MCF 10A (cell line): Measurements from ENCODE around the gene IGFBP1. TPM values are rescaled to one million over a fixed set of nuclear protein-coding genes. Genes with fewer than 3 reads are reported as not detected.

Experiments used
- BruUV-seq: library from RNA; stranded (reverse); fragments of 400-500 nt; replicated peaks from 2 replicates; lab custom pipeline; 2021; lab: Mats Ljungman, UMichigan
- CTCF ChIA-PET: fragments of 300-600 bp; sonication (Branson Sonifier 250); formaldehyde crosslinking; extraction: SDS; loops from one replicate; lab custom pipeline; 2021; ENCODE audit warnings: antibody characterized with exemption, inconsistent platforms; lab: Yijun Ruan, JAX
- POLR2A ChIA-PET: fragments of 300-600, 350-650 bp; sonication (Branson Sonifier 250); formaldehyde crosslinking; extraction: SDS; loops from one replicate; lab custom pipeline; 2020; ENCODE audit warnings: antibody characterized with exemption, inconsistent platforms; lab: Yijun Ruan, JAX
- DNase-seq: peaks from one replicate; pipeline ENCODE4 v3.0.0-alpha.2; 2018; ENCODE audit not compliant: unreplicated experiment
- H3K27ac Mint-ChIP-seq: one replicate; pipeline ENCODE4 v1.8.0; 2022; ENCODE audit warnings: mild to moderate bottlenecking, low read depth, mixed read lengths; ENCODE audit not compliant: unreplicated experiment
- H3K27me3 Mint-ChIP-seq: one replicate; pipeline ENCODE4 v1.8.0; 2022; ENCODE audit warnings: mixed read lengths; ENCODE audit not compliant: insufficient read depth, unreplicated experiment
- H3K36me3 Mint-ChIP-seq: one replicate; pipeline ENCODE4 v1.8.0; 2022; ENCODE audit warnings: mild to moderate bottlenecking, moderate library complexity, mixed read lengths; ENCODE audit not compliant: insufficient read depth, unreplicated experiment
- H3K4me1 Mint-ChIP-seq: one replicate; pipeline ENCODE4 v1.8.0; 2022; ENCODE audit warnings: mixed read lengths; ENCODE audit not compliant: insufficient read depth, unreplicated experiment
- H3K4me3 Mint-ChIP-seq: one replicate; pipeline ENCODE4 v1.8.0; 2022; ENCODE audit warnings: mild to moderate bottlenecking, moderate library complexity, mixed read lengths; ENCODE audit not compliant: unreplicated experiment
- H3K9me3 Mint-ChIP-seq: one replicate; pipeline ENCODE4 v1.8.0; 2022; ENCODE audit warnings: mixed read lengths; ENCODE audit not compliant: unreplicated experiment
- intact Hi-C: fragments of 100-400 bp; cut with micrococcal nuclease; formaldehyde crosslinking; loops from 2 replicates; pipeline ENCODE4 v1.14.1; 2022
- total RNA-seq: library from RNA; stranded (reverse); gene quantifications from 2 replicates; pipeline ENCODE4 v1.2.3, GENCODE V29; 2022
- TF ChIP-seq, protein P1 (sequence below): fragments of 200-600 bp; IDR thresholded peaks from one replicate; pipeline ENCODE4 v1.8.0; 2022; ENCODE audit warnings: antibody characterized with exemption, mild to moderate bottlenecking; ENCODE audit not compliant: unreplicated experiment

Gene IGFBP1
- total RNA-seq, 1 experiment from 2014 or later = not detected

DNA sequence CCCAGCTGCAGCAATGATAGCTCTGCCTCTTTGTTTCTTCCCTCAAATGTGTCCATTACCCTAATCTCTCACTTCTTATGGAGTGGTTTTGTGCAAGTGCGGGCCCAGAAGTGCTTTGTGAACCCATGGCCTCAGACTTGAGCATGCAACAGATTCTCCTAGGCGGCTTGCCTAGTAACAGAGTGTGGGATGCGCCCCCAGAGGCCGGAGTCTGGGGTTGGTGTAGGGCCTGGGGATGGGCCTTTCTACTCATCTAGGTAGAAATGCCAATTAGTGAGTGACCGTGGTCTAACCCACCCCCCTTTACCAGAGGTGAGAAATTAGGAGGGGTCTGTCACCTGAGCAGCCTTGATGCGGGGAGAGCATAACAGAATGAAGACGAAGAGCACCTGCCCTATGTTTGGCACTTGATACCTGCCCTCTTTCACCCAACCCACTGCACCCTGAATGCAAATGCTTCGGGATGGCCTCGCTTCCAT, 7.0 kb upstream of the IGFBP1 start:
- ChIA-PET POLR2A (interaction anchor here (1.0 kb wide), 1 partner anchor 9 kb away, joined by 3 read pairs; no protein-coding TSS in a partner anchor), CTCF (interaction anchor here (0.6 to 2.0 kb wide), 2 partner anchors 9 to 1313 kb away, joined by 3 to 10 read pairs; no protein-coding TSS in a partner anchor)
- BruUV-seq = no TSS peak
- TF ChIP-seq, protein P1, sequence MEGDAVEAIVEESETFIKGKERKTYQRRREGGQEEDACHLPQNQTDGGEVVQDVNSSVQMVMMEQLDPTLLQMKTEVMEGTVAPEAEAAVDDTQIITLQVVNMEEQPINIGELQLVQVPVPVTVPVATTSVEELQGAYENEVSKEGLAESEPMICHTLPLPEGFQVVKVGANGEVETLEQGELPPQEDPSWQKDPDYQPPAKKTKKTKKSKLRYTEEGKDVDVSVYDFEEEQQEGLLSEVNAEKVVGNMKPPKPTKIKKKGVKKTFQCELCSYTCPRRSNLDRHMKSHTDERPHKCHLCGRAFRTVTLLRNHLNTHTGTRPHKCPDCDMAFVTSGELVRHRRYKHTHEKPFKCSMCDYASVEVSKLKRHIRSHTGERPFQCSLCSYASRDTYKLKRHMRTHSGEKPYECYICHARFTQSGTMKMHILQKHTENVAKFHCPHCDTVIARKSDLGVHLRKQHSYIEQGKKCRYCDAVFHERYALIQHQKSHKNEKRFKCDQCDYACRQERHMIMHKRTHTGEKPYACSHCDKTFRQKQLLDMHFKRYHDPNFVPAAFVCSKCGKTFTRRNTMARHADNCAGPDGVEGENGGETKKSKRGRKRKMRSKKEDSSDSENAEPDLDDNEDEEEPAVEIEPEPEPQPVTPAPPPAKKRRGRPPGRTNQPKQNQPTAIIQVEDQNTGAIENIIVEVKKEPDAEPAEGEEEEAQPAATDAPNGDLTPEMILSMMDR = no peak
- Mint-ChIP-seq H3K9me3 (peaks cover 10% of the 10 kb centered on the region), H3K27ac (peak overlapping the region; percentile 94), H3K36me3 (no peaks in the 10 kb centered on the region), H3K4me1 (peaks cover 48% of the 10 kb centered on the region), H3K27me3 (no peaks in the 10 kb centered on the region), H3K4me3 (no peak overlapping the region)
- intact Hi-C loops = no loop called here
- DNase-seq = no peak

DNA sequence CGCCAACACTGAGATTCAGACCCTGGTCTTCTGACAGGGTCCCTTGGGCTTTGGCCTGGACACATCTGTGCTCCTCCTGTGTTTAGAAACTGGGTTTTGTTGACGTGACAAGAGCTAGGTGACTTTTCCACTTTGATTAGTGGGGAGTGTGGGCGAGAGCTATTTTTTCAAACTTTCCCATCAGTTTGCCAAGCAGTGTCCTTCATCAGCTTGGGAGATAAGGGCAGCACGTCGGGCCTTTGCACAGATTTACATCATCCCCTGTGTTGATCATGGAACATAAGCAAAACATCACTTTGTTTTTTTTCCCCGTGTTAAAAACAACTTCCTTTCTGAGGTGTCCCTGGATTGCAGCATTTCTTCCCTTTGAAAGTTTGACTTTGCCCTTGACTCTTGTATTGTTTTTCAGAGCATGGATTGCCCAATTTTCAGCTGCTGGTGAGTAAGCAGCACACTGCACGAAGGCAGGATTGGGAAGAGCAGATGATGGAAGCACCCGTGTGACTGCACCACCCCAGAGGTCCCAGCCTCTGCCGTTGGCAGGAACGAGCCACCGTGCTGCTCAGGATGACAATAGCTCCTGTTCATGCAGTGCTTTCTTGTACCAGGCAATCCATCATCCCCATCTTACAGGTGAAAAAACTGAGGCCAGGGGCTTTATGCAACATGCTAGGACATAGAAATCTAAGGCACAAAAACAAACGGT, 6.4 kb upstream of the IGFBP1 start:
- peak overlapping the region; percentile 0 for H3K4me3 Mint-ChIP-seq
- CTCF ChIA-PET = interaction anchor here (0.6 to 2.0 kb wide), 4 partner anchors 9 to 1471 kb away, joined by 3 to 10 read pairs (median 3); no protein-coding TSS in a partner anchor
- intact Hi-C loops = no loop called here
- H3K27ac Mint-ChIP-seq = peak overlapping the region; percentile 94
- POLR2A ChIA-PET = interaction anchor here (0.6 to 1.0 kb wide), 6 partner anchors 9 to 1412 kb away, joined by 3 to 5 read pairs (median 3); partner anchors contain the start of gene CCDC201
- no peaks in the 10 kb centered on the region for H3K27me3 Mint-ChIP-seq
- H3K9me3 Mint-ChIP-seq = peaks cover 8% of the 10 kb centered on the region
- TF ChIP-seq, protein P1 = no peak
- BruUV-seq = no TSS peak
- peaks cover 54% of the 10 kb centered on the region for H3K4me1 Mint-ChIP-seq
- DNase-seq = peak; percentile 91
- no peaks in the 10 kb centered on the region for H3K36me3 Mint-ChIP-seq

DNA sequence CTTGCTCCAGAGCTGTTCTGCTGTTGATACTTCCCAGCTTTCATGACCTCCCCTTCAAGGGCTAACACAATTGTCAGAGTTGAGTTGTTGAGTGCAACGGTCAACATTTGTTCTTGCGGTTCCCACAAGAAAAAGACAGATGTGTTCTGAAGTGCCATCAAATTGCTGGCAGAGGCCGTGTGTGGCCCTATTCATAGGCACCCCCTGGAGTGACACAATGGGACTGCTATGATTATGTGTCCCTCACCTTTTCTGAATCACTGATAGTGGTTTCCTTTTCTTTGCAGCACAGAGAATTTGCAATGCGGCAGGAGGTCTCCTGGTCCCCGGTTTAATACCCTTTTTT, 5.8 kb upstream of the IGFBP1 start:
- DNase-seq = no peak
- intact Hi-C loops = no loop called here
- Mint-ChIP-seq H3K36me3 (no peaks in the 10 kb centered on the region), H3K27me3 (no peaks in the 10 kb centered on the region), H3K9me3 (peaks cover 3% of the 10 kb centered on the region), H3K27ac (peak overlapping the region; percentile 94), H3K4me3 (no peak overlapping the region), H3K4me1 (peaks cover 57% of the 10 kb centered on the region)
- ChIA-PET CTCF (interaction anchor here (0.6 to 2.0 kb wide), 3 partner anchors 8 to 1470 kb away, joined by 3 to 10 read pairs (median 3); no protein-coding TSS in a partner anchor), POLR2A (interaction anchor here (0.6 to 1.0 kb wide), 6 partner anchors 9 to 1411 kb away, joined by 3 to 5 read pairs (median 3); partner anchors contain the start of gene CCDC201)
- TF ChIP-seq, protein P1 = no peak
- BruUV-seq = TSS peak; percentile 71

DNA sequence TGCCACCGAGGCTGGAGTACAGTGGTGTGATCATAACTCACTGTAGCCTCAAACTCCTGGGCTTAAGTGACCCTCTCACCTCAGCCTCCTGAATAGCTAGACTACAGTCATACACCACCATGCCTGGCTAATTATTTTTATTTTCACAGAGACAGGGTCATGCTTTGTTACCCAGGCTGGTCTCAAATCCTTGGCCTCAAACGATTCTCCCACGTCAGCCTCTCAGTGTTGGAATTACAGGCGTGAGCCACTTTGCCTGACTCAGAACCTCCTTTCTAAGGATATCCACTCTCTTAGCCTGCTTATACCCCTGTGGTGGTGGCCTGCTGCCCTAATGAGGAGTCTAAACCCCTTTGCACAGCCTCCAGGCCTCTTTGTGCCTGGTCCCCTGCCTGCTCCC, 4.2 kb upstream of the IGFBP1 start:
- POLR2A ChIA-PET = no interaction called here
- TF ChIP-seq, protein P1 = no peak
- CTCF ChIA-PET = interaction anchor here (0.6 to 1.3 kb wide), 4 partner anchors 33 to 1958 kb away, joined by 3 read pairs; partner anchors contain the start of gene UBE2D4
- Mint-ChIP-seq H3K36me3 (no peaks in the 10 kb centered on the region), H3K4me3 (no peak overlapping the region), H3K27ac (peak overlapping the region; percentile 63), H3K27me3 (no peaks in the 10 kb centered on the region), H3K4me1 (peaks cover 57% of the 10 kb centered on the region), H3K9me3 (no peaks in the 10 kb centered on the region)
- no peak for DNase-seq
- intact Hi-C loops = no loop called here
- BruUV-seq = no TSS peak
